Measurements from ENCODE around the gene MAPK1IP1L.

DNA sequence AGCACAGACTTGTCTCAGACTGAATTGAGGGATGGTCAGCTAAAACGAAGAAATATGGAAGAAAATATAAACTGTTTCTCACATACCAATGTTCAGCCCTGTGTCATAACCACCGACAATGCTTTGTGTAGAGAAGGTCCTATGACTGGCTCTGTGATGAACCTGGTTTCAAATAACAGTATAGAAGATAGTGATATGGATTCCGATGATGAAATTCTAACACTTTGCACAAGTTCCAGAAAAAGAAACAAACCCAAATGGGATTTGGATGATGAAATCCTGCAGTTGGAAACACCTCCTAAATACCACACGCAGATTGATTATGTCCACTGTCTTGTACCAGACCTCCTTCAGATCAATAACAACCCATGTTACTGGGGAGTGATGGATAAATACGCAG is 7.9 kb upstream of the MAPK1IP1L start:
- TF ChIP-seq SP2 (tag by site-specific recombination; IDR thresholded peaks at IDR 0.05) = no peak
- TF ChIP-seq, protein P1, sequence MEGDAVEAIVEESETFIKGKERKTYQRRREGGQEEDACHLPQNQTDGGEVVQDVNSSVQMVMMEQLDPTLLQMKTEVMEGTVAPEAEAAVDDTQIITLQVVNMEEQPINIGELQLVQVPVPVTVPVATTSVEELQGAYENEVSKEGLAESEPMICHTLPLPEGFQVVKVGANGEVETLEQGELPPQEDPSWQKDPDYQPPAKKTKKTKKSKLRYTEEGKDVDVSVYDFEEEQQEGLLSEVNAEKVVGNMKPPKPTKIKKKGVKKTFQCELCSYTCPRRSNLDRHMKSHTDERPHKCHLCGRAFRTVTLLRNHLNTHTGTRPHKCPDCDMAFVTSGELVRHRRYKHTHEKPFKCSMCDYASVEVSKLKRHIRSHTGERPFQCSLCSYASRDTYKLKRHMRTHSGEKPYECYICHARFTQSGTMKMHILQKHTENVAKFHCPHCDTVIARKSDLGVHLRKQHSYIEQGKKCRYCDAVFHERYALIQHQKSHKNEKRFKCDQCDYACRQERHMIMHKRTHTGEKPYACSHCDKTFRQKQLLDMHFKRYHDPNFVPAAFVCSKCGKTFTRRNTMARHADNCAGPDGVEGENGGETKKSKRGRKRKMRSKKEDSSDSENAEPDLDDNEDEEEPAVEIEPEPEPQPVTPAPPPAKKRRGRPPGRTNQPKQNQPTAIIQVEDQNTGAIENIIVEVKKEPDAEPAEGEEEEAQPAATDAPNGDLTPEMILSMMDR (tag by site-specific recombination; IDR thresholded peaks at IDR 0.05) = no peak
- no peak for TF ChIP-seq ZSCAN23 (tag by site-specific recombination; IDR thresholded peaks at IDR 0.05)
- no peak for TF ChIP-seq ZNF37A (tag by site-specific recombination; IDR thresholded peaks at IDR 0.05)
- TF ChIP-seq ZNF548 (tag by site-specific recombination; IDR thresholded peaks at IDR 0.05) = no peak
- no peak for TF ChIP-seq ZNF768 (tag by site-specific recombination; IDR thresholded peaks at IDR 0.05)
- TF ChIP-seq SP3 (tag by site-specific recombination; IDR thresholded peaks at IDR 0.05) = no peak
- TF ChIP-seq, protein P2, sequence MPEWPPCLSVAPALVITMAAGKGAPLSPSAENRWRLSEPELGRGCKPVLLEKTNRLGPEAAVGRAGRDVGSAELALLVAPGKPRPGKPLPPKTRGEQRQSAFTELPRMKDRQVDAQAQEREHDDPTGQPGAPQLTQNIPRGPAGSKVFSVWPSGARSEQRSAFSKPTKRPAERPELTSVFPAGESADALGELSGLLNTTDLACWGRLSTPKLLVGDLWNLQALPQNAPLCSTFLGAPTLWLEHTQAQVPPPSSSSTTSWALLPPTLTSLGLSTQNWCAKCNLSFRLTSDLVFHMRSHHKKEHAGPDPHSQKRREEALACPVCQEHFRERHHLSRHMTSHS (tag by site-specific recombination; IDR thresholded peaks at IDR 0.05) = no peak
- TF ChIP-seq ZNF777 (tag by site-specific recombination; IDR thresholded peaks at IDR 0.05; ENCODE audit: borderline replicate concordance) = no peak
- TF ChIP-seq ZNF521 (tag by site-specific recombination; IDR thresholded peaks at IDR 0.05) = no peak
